Right cardiac atrium (tissue), 5 donors: ENCODE results near the gene TBC1D10A. TPM values are rescaled to one million over a fixed set of nuclear protein-coding genes. Genes with fewer than 3 reads are reported as not detected.

Experiments used
- ATAC-seq, 2 donors: fragments of 200-7000 bp; cut with Tn5 transposase; one replicate each; pipeline versions ENCODE4 v1.8.0 to v1.9.1; 2020; ENCODE audit warnings: moderate library complexity in 2 of 2, mild to moderate bottlenecking in 1 of 2
- DNase-seq, 3 donors: peaks; one replicate each; pipeline ENCODE4 v3.0.0-alpha.2; 2020
- H3K27ac ChIP-seq: one replicate; pipeline ENCODE4 v1.5.1; 2013; ENCODE audit warnings: mild to moderate bottlenecking, low read length, control low read depth, moderate library complexity
- H3K27me3 ChIP-seq: one replicate; pipeline ENCODE4 v1.6.1; 2013; ENCODE audit not compliant: control insufficient read depth, insufficient read depth
- H3K4me1 ChIP-seq: one replicate; pipeline ENCODE4 v1.6.1; 2013; ENCODE audit warnings: low read length; ENCODE audit not compliant: control insufficient read depth, insufficient read depth
- H3K4me3 ChIP-seq: one replicate; pipeline ENCODE4 v1.5.1; 2013; ENCODE audit warnings: low read length, control low read depth
- H3K9me3 ChIP-seq: one replicate; pipeline ENCODE4 v1.6.1; 2013; ENCODE audit warnings: low read length; ENCODE audit not compliant: control insufficient read depth
- WGBS: extraction: QIAGEN DNeasy Blood & Tissue Kit; methylation state at CpG from one replicate; pipeline ENCODE4 v1.1.7; 2013; 5-methylcytosine and 5-hydroxymethylcytosine counted together
- intact Hi-C, 4 donors: fragments of 100-400 bp; cut with DNase I; formaldehyde crosslinking; loops; one replicate each; pipeline versions ENCODE4 v1.11.0 to v1.14.0; 2022 to 2023
- polyA plus RNA-seq: library from polyadenylated mRNA; stranded (reverse); fragments of 200-250 nt; gene quantifications from one replicate; pipeline ENCODE4 v1.2.3, GENCODE V29; 2013
- total RNA-seq, 4 donors: library from RNA; stranded (reverse); fragmentation: NEBNext Ultra II Directional; extraction: Animal tissue kit (Norgen Biotek cat#: 25700); gene quantifications; one replicate each; pipeline ENCODE4 v1.2.1, GENCODE V29; 2021
- donor health status: healthy with polysubstance abuse.
- donor health status: DM: no; HTN: yes; CAD: no.
- donor health status: DM: no; HTN: no; CAD: no.
- donor health status: DM: no; HTN: yes; CAD: no; lungs with severe emphysema.
- donor health status: DM: yes; HTN: yes; CAD: no.

Gene TBC1D10A
- total and polyA plus RNA-seq, 5 donors = 5.4 to 9.1 (median 7.9) TPM

DNA sequence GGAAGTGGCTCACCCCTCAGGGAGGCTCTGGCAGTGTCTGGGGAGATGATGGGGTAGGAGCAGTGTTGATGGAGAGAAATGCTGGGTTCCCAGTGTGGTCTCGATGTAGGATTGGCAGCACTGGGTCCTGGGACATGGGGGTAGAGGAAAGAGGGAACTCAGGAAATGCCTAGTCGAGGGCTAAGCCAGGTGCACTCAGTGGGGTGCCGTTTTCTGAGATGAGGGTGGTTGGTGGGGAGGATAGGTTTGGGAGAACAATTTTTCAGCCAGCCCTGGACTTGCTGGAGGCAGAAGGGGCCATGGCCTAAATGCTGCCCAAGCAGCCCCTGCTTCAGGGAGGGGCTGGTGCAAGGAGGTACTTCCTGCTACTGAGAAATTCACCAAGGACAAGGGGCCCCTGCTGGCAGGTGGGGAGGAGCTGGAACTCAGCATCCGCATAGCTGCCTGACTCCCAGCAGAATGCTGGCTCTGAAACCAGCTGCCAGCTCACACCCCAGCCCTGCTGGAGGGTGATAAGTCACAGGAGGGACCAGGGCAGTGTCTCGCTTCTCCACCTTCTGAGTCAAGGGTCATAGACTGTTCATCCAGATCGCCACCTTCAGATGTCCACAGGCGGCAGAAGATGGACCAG lies 36.0 kb upstream of the TBC1D10A start:
- H3K27ac ChIP-seq = no peak overlapping the region
- intact Hi-C loops = no loop called here
- H3K4me1 ChIP-seq = no peaks in the 10 kb centered on the region
- no peaks in the 10 kb centered on the region for H3K9me3 ChIP-seq
- 80% methylated on average over 7 of the region's 7 CpGs for WGBS
- DNase-seq (no peak), ATAC-seq (no peak)
- no peaks in the 10 kb centered on the region for H3K27me3 ChIP-seq
- H3K4me3 ChIP-seq = no peak overlapping the region

DNA sequence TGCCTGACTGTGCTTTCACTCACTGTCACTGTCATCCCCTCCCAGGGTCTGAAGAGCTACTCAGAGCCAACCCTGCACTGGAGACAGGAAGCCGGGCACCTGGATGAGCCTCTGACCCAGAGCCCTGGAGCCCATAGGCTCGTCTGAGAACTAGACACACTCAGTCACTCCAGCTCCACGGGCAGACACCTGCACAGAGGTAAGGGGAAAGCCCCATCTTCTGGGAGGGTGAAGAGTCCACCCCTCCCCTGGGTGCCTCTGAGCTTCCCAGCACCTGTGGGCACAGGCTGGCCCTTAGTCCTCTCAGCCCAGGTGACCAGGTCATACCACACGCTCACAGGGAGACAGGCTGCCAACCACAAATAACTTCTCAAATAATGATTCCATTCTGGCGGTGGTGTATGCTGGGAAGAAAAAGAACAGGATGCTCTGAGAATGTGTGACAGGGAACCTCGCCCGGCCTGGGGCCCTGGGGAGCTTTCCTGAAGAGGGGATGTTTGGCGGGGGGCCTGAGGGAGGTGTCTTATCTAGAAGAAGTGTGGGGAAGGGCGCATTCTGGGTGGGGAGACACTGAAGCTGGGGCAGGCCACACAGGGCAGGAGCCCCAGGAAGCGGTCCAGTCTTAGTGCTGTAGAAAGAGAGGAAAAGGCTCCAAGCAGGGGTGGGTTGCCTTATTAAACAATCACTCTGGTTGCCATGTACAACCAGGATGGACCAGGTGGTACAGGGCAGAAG lies 35.3 kb upstream of the TBC1D10A start:
- intact Hi-C loops = no loop called here
- no peak overlapping the region for H3K4me3 ChIP-seq
- no peaks in the 10 kb centered on the region for H3K9me3 ChIP-seq
- ATAC-seq (no peak), DNase-seq (no peak)
- H3K27me3 ChIP-seq = no peaks in the 10 kb centered on the region
- H3K4me1 ChIP-seq = no peaks in the 10 kb centered on the region
- 85% methylated on average over 10 of the region's 10 CpGs for WGBS
- H3K27ac ChIP-seq = no peak overlapping the region

DNA sequence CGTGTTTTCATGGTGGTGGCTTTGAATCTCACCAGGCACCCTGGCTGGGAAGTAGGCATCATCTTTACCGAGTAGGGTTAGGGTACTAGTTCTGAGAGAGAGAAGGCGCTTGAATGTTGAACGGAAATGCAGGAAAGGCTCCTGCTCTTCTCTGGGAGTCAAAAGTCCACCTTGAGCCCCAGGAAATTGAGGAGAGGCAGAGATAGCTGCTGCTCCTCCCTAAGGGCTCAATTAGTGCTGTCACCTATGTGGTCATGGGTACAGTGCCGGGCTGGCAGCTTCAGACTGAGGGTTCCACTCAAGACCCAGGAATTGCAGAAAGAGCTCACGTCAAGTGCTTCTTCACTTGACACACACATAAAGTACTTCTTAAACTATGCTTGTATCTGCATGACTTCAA lies 31.8 kb upstream of the TBC1D10A start:
- intact Hi-C loops = loop anchor here in 1 of 4 donors (5.0 kb wide), 1 partner anchor 71 kb away; the partner anchor contains the start of gene CASTOR1
- no peak overlapping the region for H3K27ac ChIP-seq
- no peaks in the 10 kb centered on the region for H3K9me3 ChIP-seq
- no peak for ATAC-seq
- no peaks in the 10 kb centered on the region for H3K27me3 ChIP-seq
- WGBS = 86% methylated on average over 6 of the region's 6 CpGs
- H3K4me3 ChIP-seq = no peak overlapping the region
- H3K4me1 ChIP-seq = peaks cover 13% of the 10 kb centered on the region
- DNase-seq = no peak

DNA sequence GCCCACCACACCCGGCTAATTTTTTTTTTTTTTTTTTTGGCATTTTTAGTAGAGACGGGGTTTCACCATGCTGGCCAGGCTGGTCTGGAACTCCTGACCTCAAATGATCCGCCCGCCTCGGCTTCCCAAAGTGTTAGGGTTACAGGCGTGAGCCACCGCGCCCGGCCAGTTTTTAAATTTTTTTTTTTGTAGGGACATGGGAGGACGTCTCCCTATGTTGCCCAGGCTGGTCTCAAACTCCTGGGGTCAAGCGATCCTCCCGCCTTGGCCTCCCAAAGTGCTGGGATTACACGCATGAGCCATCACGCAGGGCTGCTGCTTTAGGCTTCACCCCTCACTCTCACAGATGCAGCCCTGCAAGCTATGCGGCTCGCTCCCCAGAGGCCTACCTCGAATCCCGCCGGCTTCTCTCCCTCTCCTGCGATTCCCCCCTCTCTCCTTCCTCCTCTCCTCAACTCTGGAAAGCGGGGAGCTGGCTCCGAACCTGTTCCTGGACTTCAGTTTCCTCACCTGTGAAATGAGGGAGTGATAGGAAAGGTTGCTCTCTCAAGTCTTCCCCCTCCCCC lies 31.0 kb upstream of the TBC1D10A start:
- intact Hi-C loops = loop anchor here in 1 of 4 donors (5.0 kb wide), 1 partner anchor 70 kb away; the partner anchor contains the start of gene CASTOR1
- Histone ChIP-seq H3K4me3 (no peak overlapping the region), H3K4me1 (peaks cover 13% of the 10 kb centered on the region), H3K27me3 (no peaks in the 10 kb centered on the region), H3K9me3 (no peaks in the 10 kb centered on the region), H3K27ac (no peak overlapping the region)
- DNase-seq = no peak
- 48% methylated on average over 22 of the region's 22 CpGs for WGBS
- no peak for ATAC-seq

DNA sequence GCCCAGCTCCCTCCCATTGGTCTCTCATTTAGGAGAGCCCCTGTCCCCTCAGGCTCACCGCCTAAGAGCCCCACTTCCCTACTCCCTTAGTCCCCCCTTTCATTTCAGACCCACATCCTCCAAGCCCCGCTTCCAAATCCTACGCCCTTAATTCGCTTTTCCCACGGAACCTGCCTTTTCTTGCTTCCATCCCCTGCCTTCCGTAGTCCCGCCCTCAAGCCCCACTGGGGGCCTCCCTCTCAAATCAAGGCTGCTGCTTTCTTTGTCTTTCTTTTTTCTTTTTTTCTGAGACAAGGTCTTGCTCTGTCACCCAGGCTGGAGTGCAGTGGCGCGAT lies 30.5 kb upstream of the TBC1D10A start:
- Histone ChIP-seq H3K27me3 (no peaks in the 10 kb centered on the region), H3K4me3 (peak overlapping the region; percentile 71), H3K4me1 (peaks cover 13% of the 10 kb centered on the region), H3K27ac (no peak overlapping the region), H3K9me3 (no peaks in the 10 kb centered on the region)
- intact Hi-C loops = loop anchor here in 1 of 4 donors (5.0 kb wide), 1 partner anchor 70 kb away; the partner anchor contains the start of gene CASTOR1
- WGBS = 2% methylated on average over 9 of the region's 9 CpGs
- no peak for DNase-seq
- ATAC-seq = peak in 1 of 2 donors; percentile 5

DNA sequence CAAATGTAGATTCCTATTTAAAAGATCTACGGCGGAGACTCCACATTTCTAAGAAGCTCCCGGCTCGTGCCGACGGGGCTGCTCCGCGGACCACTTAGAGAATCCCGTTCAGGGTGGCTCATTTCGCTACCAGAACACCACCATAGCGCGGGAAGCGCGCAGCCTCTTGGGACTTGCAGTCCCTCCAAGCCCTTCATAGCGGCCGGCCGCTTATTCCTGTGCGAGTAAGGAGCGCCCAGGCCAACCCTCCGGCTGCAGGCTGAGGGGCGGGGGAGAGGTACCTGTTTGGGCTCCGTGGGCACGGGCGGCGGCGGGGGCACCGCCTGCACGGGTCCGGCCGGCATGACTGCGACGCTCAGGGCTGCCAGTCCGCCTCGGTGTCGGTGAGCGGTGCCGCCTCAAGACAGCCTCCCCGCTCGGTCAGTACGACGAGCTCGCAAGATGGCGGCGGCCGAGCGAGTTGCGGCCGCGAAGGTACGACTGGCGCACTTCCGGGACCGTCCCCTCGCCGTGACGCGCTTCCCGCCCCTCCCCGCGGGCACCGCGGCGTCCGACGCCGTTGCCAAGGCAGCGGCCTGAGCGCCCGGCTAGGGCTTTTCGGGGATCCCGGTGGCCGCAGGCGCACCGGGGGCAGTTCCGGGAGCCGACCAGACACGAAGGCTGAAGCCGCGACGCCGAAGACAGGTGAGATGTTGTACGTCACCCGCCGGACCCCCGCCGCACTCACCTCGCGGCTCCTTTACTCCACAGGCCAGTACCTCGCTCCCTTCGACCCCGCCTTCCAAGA lies 29.9 kb upstream of the TBC1D10A start, which contains the start of the genes CCDC157 and SF3A1:
Gene CCDC157 (plus strand): TSS at position 559 of the 787 bp plus-strand sequence. CDS start 8,994 bp downstream, outside the sequence.
Gene SF3A1 (minus strand): TSS at position 446 of the 787 bp plus-strand sequence. CDS start 102 bp downstream, at position 344.
- intact Hi-C loops = loop anchor here in 1 of 4 donors (5.0 kb wide), 1 partner anchor 69 kb away; the partner anchor contains the start of gene CASTOR1
- WGBS = under 1% methylated on average over 91 of the region's 91 CpGs
- Histone ChIP-seq H3K27me3 (no peaks in the 10 kb centered on the region), H3K27ac (peak within 1 kb of the TSS; percentile 97), H3K4me3 (peak within 1 kb of the TSS; percentile 71), H3K9me3 (no peaks in the 10 kb centered on the region), H3K4me1 (peaks cover 13% of the 10 kb centered on the region)
- DNase-seq = peak; percentile 90 to 96 (median 95)
- peak; percentile 99 for ATAC-seq

DNA sequence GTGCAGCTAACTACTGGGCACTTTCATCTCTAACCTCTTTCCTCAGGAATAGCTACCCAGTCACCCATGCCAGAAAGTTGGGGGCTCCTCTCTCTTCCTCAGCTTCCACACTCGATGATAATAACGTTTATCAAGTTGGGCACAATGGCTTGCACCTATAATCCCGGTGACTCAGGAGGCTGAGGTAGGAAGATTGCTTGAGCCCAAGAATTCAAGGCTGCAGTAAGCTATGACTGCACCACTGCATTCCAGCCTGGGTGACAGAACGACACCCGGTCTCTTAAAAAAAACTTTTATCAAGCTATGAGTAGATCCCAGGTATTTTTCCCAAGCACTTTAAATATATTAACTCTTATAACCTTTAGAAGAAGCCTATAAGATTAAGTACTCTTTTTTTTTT lies 27.9 kb upstream of the TBC1D10A start:
- H3K4me1 ChIP-seq = peaks cover 13% of the 10 kb centered on the region
- H3K27ac ChIP-seq = no peak overlapping the region
- H3K27me3 ChIP-seq = no peaks in the 10 kb centered on the region
- DNase-seq (no peak), ATAC-seq (no peak)
- H3K4me3 ChIP-seq = no peak overlapping the region
- no peaks in the 10 kb centered on the region for H3K9me3 ChIP-seq
- WGBS = 53% methylated on average over 5 of the region's 5 CpGs
- intact Hi-C loops = loop anchor here in 1 of 4 donors (5.0 kb wide), 1 partner anchor 67 kb away; the partner anchor contains the start of gene CASTOR1

DNA sequence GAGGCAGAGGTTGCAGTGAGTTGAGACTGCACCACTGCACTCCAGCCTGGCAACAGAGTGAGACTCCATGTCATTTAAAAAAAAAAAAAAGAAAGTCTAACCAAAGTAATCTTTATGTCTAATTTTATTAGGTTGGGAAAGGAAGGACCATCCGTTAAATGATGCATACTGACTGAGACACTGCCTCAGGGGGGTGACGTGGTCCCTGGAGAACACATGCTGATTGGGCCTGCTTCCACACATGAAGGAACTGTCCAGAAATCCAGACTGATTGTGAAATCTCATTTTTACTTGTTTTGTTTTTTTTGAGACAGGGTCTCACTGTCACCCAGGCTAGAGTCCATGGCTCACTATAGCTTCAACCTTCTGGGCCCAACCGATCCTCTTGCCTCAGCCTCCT lies 24.5 kb upstream of the TBC1D10A start:
- Histone ChIP-seq H3K4me1 (peaks cover 13% of the 10 kb centered on the region), H3K4me3 (no peak overlapping the region), H3K27ac (no peak overlapping the region), H3K9me3 (no peaks in the 10 kb centered on the region), H3K27me3 (no peaks in the 10 kb centered on the region)
- DNase-seq (no peak), ATAC-seq (no peak)
- intact Hi-C loops = no loop called here
- 89% methylated on average over 3 of the region's 3 CpGs for WGBS

DNA sequence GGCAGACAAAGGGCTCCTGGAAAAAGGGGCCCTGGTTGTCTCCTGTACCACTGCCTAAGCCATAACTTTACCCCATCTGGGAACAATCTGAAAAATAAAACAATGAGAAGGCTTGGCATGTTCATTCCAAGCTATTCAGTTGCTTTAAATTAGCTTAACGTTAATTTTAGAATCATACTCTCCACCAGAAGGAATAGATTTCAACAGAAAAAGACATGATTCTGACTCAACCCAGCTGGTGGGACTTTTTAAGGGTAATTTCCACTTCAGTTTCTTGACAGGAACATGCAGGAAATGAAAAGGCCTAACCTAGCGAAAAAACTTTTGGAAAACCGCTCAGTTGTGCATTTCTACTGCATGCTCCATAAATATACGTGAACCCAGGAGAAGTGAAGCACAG lies 22.1 kb upstream of the TBC1D10A start:
- Histone ChIP-seq H3K4me3 (no peak overlapping the region), H3K27ac (no peak overlapping the region), H3K9me3 (no peaks in the 10 kb centered on the region), H3K27me3 (no peaks in the 10 kb centered on the region), H3K4me1 (no peaks in the 10 kb centered on the region)
- intact Hi-C loops = no loop called here
- DNase-seq (no peak), ATAC-seq (no peak)
- 76% methylated on average over 4 of the region's 4 CpGs for WGBS

DNA sequence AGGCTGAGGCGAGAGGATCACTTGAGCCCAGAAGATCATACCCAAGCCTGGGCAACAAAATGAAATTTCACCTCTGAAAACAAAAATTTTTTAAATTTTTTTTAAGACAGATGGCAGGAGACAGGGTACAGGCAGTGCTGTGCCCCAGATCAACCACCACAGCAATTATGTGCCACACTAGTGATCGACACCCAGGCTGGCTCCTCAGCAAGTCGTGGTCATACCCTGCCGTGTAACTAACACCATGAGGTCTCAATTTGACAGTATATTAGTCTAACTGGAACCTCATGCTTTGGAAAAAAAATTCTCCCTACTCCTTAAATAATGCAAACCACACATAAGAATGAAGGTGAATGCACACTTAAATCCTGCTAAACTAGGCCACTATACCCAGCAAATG lies 21.7 kb upstream of the TBC1D10A start:
- intact Hi-C loops = no loop called here
- H3K27ac ChIP-seq = no peak overlapping the region
- no peaks in the 10 kb centered on the region for H3K27me3 ChIP-seq
- no peaks in the 10 kb centered on the region for H3K4me1 ChIP-seq
- WGBS = 85% methylated on average over 4 of the region's 4 CpGs
- no peaks in the 10 kb centered on the region for H3K9me3 ChIP-seq
- no peak for ATAC-seq
- no peak overlapping the region for H3K4me3 ChIP-seq
- no peak for DNase-seq
